ENCODE data around the gene ABHD2. TPM values are rescaled to one million over a fixed set of nuclear protein-coding genes. Genes with fewer than 3 reads are reported as not detected.
"Not testable (repeated sequence)": the region's sequence is repeated elsewhere in the genome, so short reads cannot be mapped to it uniquely, and the experiment has no call there.

The ABHD2 gene
- total RNA-seq, 1 donor from 2014 or later = 68.2 TPM

DNA sequence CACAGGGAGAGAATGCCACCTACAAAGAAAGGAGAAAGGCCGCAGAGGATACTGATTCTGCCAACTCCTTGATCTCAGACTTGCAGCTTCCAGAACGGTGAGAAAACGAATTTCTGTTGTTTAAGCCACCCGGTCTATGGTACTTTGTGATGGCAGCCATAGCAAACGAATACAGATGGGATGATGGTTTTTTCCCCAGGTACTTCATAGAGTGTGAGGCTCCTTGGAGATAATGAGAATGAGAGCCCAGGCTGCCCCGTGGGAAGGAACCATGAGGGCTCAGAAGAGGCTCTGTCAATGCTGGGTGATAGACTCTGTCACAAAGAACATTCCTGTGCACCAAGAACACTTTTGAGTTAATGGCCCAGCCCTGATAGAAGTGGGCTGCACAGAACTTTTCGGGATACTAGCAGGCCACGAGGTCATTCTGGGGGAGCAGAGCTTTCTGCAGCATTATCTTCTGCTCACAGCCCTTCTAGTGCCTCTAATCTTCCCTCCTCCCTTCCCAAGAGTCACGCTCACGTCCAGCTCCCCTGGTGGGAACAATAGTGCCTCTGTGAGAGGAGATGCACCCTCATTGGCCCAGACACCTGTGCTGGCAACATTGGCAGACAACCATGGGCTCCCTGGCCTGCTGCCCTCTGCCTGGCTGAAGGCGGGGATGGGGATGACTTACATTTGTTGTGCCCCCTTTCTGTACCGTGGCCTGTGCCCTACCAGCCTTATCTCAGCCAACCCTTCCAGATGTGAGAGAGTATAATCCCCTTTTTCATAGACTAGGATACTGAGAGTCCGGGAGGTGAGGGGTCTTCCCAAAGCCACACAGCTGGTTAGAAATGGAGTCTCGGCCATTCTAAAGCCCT is 138.3 kb downstream of the ABHD2 start:
- no peak overlapping the region for H3K4me3 ChIP-seq
- TF ChIP-seq, protein P1, sequence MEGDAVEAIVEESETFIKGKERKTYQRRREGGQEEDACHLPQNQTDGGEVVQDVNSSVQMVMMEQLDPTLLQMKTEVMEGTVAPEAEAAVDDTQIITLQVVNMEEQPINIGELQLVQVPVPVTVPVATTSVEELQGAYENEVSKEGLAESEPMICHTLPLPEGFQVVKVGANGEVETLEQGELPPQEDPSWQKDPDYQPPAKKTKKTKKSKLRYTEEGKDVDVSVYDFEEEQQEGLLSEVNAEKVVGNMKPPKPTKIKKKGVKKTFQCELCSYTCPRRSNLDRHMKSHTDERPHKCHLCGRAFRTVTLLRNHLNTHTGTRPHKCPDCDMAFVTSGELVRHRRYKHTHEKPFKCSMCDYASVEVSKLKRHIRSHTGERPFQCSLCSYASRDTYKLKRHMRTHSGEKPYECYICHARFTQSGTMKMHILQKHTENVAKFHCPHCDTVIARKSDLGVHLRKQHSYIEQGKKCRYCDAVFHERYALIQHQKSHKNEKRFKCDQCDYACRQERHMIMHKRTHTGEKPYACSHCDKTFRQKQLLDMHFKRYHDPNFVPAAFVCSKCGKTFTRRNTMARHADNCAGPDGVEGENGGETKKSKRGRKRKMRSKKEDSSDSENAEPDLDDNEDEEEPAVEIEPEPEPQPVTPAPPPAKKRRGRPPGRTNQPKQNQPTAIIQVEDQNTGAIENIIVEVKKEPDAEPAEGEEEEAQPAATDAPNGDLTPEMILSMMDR (IDR thresholded peaks at IDR 0.05; ENCODE audit: borderline replicate concordance) = no peak
- H3K27me3 ChIP-seq (ENCODE audit: low read depth) = no peaks in the 10 kb centered on the region
- no peaks in the 10 kb centered on the region for H3K36me3 ChIP-seq
- no peaks in the 10 kb centered on the region for H3K9me3 ChIP-seq (replicated peaks)
- no peak overlapping the region for H3K27ac ChIP-seq (replicated peaks)
- intact Hi-C loops (cut with micrococcal nuclease) = no loop called here
- H3K4me1 ChIP-seq = no peaks in the 10 kb centered on the region
- DNase-seq = no peak

DNA sequence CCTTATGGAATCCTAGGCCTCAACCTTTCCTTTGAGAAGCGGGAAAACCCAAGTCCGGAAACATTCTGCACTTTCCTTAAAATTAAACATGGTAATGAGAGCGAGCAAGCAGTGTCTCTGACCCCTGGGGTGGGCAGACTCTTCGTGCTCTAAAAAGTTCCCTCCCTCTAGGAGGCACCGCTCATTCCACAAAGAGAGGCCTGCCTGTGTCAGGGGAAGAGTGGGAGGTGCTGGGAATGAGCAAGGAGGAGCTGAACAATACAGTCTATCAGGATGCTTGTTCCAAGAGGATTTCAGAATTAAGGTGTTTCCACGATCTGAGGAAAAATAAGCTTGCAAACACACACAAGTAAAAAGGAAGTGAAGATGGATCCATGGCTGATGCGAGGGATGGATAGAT is 139.2 kb downstream of the ABHD2 start:
- no peak for DNase-seq
- Histone ChIP-seq H3K4me1 (no peaks in the 10 kb centered on the region), H3K27me3 (ENCODE audit: low read depth) (no peaks in the 10 kb centered on the region), H3K9me3 (replicated peaks) (no peaks in the 10 kb centered on the region), H3K4me3 (no peak overlapping the region), H3K36me3 (no peaks in the 10 kb centered on the region), H3K27ac (replicated peaks) (no peak overlapping the region)
- TF ChIP-seq, protein P1 (IDR thresholded peaks at IDR 0.05; ENCODE audit: borderline replicate concordance) = no peak
- intact Hi-C loops (cut with micrococcal nuclease) = no loop called here

DNA sequence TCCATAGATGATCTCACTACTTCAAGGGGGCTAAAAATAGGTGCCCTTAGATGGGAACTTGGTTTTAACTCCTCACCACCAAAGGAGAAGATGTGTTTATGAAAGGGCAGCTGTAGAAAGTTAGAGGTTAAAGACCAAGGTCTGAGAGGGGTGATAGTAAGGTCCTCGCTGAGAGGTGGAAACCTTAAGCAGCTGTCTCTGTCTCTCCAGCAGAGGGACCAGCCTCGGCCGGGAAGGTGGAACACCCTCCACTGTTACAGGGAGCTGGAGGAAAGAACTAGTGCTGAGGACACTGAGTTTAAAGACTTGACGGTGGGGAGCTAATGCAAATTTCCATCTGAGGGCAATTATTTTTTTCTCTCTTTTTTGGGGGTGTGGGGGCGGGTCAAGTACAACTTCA is 142.0 kb downstream of the ABHD2 start:
- Histone ChIP-seq H3K27me3 (ENCODE audit: low read depth) (no peaks in the 10 kb centered on the region), H3K27ac (replicated peaks) (no peak overlapping the region), H3K4me3 (no peak overlapping the region), H3K36me3 (no peaks in the 10 kb centered on the region), H3K9me3 (replicated peaks) (no peaks in the 10 kb centered on the region), H3K4me1 (no peaks in the 10 kb centered on the region)
- DNase-seq = no peak
- TF ChIP-seq, protein P1 (IDR thresholded peaks at IDR 0.05; ENCODE audit: borderline replicate concordance) = no peak
- intact Hi-C loops (cut with micrococcal nuclease) = no loop called here

- H3K27me3 ChIP-seq (ENCODE audit: low read depth) = no peaks in the 10 kb centered on the region
- intact Hi-C loops (cut with micrococcal nuclease) = no loop called here
- H3K4me1 ChIP-seq = no peaks in the 10 kb centered on the region
- H3K9me3 ChIP-seq (replicated peaks) = no peaks in the 10 kb centered on the region
- TF ChIP-seq, protein P1 (IDR thresholded peaks at IDR 0.05; ENCODE audit: borderline replicate concordance) = no peak
- no peak for DNase-seq
- no peaks in the 10 kb centered on the region for H3K36me3 ChIP-seq
- no peak overlapping the region for H3K27ac ChIP-seq (replicated peaks)
- no peak overlapping the region for H3K4me3 ChIP-seq
These were observed 143.6 kb downstream of the ABHD2 start for GRCh38 chr15:89231832-89232231.

DNA sequence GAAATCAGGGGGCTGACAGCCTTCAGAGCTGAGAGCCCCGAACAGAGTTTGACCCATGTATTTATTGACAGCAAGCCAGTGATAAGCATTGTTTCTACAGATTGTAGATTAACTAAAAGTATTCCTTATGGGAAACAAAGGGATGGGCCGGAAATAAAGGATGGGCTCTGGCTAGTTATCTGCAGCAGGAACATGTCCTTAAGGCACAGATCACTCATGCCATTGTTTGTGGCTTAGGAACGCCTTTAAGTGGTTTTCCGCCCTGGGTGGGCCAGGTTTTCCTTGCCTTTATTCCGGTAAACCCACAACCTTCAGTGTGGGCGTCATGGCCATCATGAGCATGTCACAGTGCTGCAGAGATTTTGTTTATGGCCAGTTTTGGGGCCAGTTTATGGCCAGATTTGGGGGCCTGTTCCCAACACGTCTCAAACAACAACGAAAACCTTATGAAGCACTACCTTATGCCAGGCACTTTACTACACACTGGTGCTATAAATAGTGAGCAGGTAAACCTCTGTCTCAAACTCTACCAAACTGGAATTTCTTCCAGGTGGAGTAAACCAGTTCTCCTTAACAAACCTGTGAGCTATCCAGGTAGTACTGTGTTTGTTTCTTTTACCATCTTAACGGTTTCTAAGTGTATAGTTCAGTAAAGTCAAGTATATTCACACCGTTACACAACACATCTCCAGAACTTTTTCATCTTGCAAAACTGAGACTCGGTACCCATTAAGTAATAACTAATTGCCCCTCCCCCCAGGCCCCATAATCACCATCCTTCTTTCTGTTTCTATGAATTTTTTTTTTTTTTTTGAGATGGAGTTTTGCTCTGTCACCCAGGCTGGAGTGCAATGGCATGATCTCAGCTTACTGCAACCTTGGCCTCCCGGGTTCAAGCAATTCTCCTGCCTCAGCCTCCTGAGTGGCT is 151.9 kb downstream of the ABHD2 start:
- H3K27ac ChIP-seq (replicated peaks); DNase-seq; H3K36me3 ChIP-seq; H3K4me3 ChIP-seq; H3K27me3 ChIP-seq (ENCODE audit: low read depth); H3K9me3 ChIP-seq (replicated peaks); intact Hi-C loops (cut with micrococcal nuclease): not testable (repeated sequence)
- peaks cover 22% of the 10 kb centered on the region for H3K4me1 ChIP-seq

All from left ventricle myocardium inferior (tissue), 1 donor.